Measurements from ENCODE around the gene TBCCD1. TPM values are rescaled to one million over a fixed set of nuclear protein-coding genes. Genes with fewer than 3 reads are reported as not detected.

The TBCCD1 gene
- total and polyA plus RNA-seq, 2 donors from 2014 or later = 6.2 to 13.3 TPM

DNA sequence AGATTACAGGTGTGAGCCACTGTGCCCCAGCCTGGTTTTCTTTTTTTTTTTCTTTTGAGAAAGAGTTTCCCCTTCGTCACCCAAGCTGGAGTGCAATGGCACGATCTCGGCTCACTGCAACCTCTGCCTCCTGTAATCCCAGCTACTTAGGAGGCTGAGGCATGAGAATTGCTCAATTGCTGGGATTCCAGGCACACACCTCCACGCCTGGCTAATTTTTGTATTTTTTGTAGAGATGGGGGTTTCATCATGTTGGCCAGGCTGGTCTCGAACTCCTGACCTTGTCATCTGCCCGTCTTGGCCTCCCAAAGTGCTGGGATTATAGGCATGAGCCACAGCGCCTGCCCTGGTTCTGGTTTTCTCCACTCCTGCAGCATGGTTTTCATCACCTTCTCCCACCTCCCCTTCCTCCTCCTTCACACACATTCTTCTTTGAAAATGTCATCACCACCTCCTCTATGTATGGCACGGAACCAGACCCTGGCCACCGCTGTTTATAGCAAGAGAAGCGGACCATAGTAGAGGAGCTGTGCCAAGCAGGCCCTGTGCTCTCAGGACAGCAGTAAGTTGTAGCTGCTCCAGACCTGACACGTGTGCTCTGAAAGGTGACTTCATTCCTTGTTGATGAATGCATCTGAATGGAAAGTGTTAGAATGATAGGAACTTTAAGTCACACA, 31.1 kb upstream of the TBCCD1 start:
- DNase-seq = no peak
- no peaks in the 10 kb centered on the region for H3K27me3 ChIP-seq (ENCODE audit: control insufficient read depth, insufficient read depth, low read length)
- H3K4me3 ChIP-seq (ENCODE audit: low read length in 3 of 3) = no peak overlapping the region
- intact Hi-C loops (cut with DNase I) = no loop called here
- H3K36me3 ChIP-seq (ENCODE audit: control insufficient read depth in 2 of 3, insufficient read depth in 3 of 3, low read length in 3 of 3) = no peaks in the 10 kb centered on the region
- peaks cover 0 to 26% (median 3%) of the 10 kb centered on the region in 3 donors for H3K4me1 ChIP-seq (ENCODE audit: control insufficient read depth in 2 of 3, insufficient read depth in 2 of 3, low read depth in 1 of 3, low read length in 3 of 3)
- no peak for FAIRE-seq
- H3K9ac ChIP-seq (ENCODE audit: low read length in 3 of 3) = no peak overlapping the region
- TF ChIP-seq CTCF (IDR thresholded peaks at IDR 0.05; ENCODE audit: borderline replicate concordance, extremely low read depth, insufficient read depth) = no peak
- no peaks in the 10 kb centered on the region for H3K9me3 ChIP-seq (ENCODE audit: control insufficient read depth in 2 of 3, insufficient read depth in 1 of 3, low read length in 3 of 3)
- peak overlapping the region in 1 of 2 donors; percentile 46 for H3K27ac ChIP-seq (ENCODE audit: low read depth in 2 of 2, low read length in 2 of 2)

DNA sequence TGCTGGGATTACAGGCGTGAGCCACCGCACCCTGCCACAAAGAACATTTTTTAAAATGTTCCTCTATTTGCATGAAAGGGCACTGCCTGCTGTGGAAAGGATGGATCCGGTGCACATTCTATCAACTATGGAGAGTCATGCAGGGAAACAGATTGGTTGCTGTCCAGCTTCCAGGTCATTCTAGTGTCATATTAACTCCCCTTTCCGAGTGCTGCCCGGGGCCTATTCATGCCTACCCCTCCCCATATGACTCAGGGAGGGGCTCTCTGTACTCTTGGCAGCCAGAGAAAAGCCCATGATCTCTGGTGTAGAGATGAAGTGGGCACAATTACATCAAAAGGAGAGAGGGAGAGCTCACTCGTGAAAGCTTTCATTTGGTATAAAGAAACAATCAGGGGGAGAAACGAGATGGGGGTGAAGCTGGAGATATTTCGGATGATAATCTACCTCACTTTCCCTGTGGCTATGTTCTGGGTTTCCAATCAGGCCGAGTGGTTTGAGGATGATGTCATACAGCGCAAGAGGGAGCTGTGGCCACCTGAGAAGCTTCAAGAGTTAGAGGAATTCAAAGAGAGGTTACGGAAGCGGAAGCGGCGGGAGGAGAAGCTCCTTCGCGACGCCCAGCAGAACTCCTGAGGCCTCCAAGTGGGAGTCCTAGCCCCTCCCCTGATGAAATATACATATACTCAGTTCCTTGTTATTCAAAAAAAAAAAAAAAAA, 29.6 kb upstream of the TBCCD1 start:
- H3K4me1 ChIP-seq (ENCODE audit: control insufficient read depth in 2 of 3, insufficient read depth in 2 of 3, low read depth in 1 of 3, low read length in 3 of 3) = peaks cover 0 to 26% (median 3%) of the 10 kb centered on the region in 3 donors
- no peaks in the 10 kb centered on the region for H3K9me3 ChIP-seq (ENCODE audit: control insufficient read depth in 2 of 3, insufficient read depth in 1 of 3, low read length in 3 of 3)
- no peak overlapping the region for H3K9ac ChIP-seq (ENCODE audit: low read length in 3 of 3)
- FAIRE-seq (no peak), DNase-seq (peak in 3 of 5 donors; percentile 33 to 72 (median 60))
- H3K27me3 ChIP-seq (ENCODE audit: control insufficient read depth, insufficient read depth, low read length) = no peaks in the 10 kb centered on the region
- intact Hi-C loops (cut with DNase I) = no loop called here
- H3K27ac ChIP-seq (ENCODE audit: low read depth in 2 of 2, low read length in 2 of 2) = no peak overlapping the region
- H3K36me3 ChIP-seq (ENCODE audit: control insufficient read depth in 2 of 3, insufficient read depth in 3 of 3, low read length in 3 of 3) = no peaks in the 10 kb centered on the region
- TF ChIP-seq CTCF (IDR thresholded peaks at IDR 0.05; ENCODE audit: borderline replicate concordance, extremely low read depth, insufficient read depth) = no peak
- H3K4me3 ChIP-seq (ENCODE audit: low read length in 3 of 3) = no peak overlapping the region

DNA sequence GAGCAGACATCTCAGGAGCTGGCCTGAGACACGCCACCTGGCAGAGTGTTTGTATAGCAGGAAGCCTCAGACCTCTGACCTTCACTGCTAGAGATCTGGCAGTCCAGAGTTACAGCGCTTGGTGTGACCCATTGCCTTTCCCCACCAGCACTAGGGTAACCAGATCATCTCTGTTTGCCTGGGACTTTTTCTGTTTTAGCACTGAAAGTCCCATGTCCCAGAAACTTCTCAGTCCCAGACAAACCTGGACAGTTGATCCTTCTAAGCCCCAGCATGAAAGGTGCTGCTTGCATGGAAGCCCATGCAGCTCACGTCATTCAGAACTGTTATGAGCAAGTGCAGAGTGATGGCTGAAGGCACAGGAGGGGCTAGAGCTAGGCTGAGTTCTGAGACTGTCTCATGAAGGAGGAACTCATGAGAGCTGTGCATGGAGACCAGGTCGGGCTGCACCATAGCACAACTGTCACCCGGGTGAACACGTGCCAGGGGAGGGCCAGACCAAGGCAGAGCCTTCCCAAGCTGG, 27.5 kb upstream of the TBCCD1 start:
- Histone ChIP-seq H3K36me3 (ENCODE audit: control insufficient read depth in 2 of 3, insufficient read depth in 3 of 3, low read length in 3 of 3) (no peaks in the 10 kb centered on the region), H3K27ac (ENCODE audit: low read depth in 2 of 2, low read length in 2 of 2) (no peak overlapping the region), H3K4me1 (ENCODE audit: control insufficient read depth in 2 of 3, insufficient read depth in 2 of 3, low read depth in 1 of 3, low read length in 3 of 3) (peaks cover 0 to 22% (median under 1%) of the 10 kb centered on the region in 3 donors), H3K9me3 (ENCODE audit: control insufficient read depth in 2 of 3, insufficient read depth in 1 of 3, low read length in 3 of 3) (no peaks in the 10 kb centered on the region), H3K9ac (ENCODE audit: low read length in 3 of 3) (no peak overlapping the region), H3K4me3 (ENCODE audit: low read length in 3 of 3) (no peak overlapping the region), H3K27me3 (ENCODE audit: control insufficient read depth, insufficient read depth, low read length) (no peaks in the 10 kb centered on the region)
- intact Hi-C loops (cut with DNase I) = no loop called here
- DNase-seq = no peak
- FAIRE-seq = no peak
- no peak for TF ChIP-seq CTCF (IDR thresholded peaks at IDR 0.05; ENCODE audit: borderline replicate concordance, extremely low read depth, insufficient read depth)
